LNCAP (cell line): Measurements from ENCODE around the gene ARHGAP40.

ENCODE experiments used
- CTCF ChIP-seq: fragments of 450-650 bp; IDR thresholded peaks from 2 replicates; pipeline ENCODE4 v1.5.1; 2017; ENCODE audit warnings: mild to moderate bottlenecking

Gene ARHGAP40

GRCh38 chr20:38685271-38685670 is 83.7 kb downstream of the ARHGAP40 start:
- TF ChIP-seq CTCF, result no peak

GRCh38 chr20:38685853-38686473 is 84.4 kb downstream of the ARHGAP40 start:
- no peak for TF ChIP-seq CTCF

- no peak for TF ChIP-seq CTCF
Measured at GRCh38 chr20:38692436-38693411, 91.1 kb downstream of the ARHGAP40 start.

GRCh38 chr20:38697306-38697705 is 95.7 kb downstream of the ARHGAP40 start:
- TF ChIP-seq CTCF, result no peak

DNA sequence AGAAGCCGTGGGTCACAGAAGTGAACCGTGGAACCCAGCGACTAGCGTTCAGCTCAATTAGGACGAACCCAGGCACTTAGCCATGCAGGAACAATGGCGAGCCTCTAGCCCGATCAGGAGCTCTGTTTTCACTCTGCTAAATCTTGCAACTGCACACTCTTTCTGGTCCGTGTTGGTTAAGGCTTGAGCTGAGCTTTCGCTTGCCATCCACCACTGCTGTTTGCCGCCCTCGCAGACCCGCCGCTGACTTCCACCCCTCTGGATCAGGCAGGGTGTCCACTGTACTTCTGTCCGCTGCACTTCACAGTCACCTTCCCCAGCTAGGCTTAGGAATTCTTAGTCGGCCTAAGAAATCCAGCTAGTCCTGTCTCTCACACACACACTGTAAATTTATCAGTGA is 96.9 kb downstream of the ARHGAP40 start:
- no peak for TF ChIP-seq CTCF

- TF ChIP-seq CTCF, result no peak
Measured at GRCh38 chr20:38700141-38700540, 98.5 kb downstream of the ARHGAP40 start.
